Trophoblast cell (in vitro differentiated cells and primary cell): ENCODE data around the gene UGCG. TPM values are rescaled to one million over a fixed set of nuclear protein-coding genes. Genes with fewer than 3 reads are reported as not detected.
A peak's percentile ranks its signal among the peaks of the same experiment; 100 is the strongest.

Source experiments
- DNase-seq, 2 donors: peaks; one replicate each; pipeline ENCODE4 v3.0.0-alpha.2; 2016
- H2AFZ ChIP-seq: 2 replicates; pipeline ENCODE4 v1.6.1; 2013; ENCODE audit warnings: low read length, moderate library complexity, mild to moderate bottlenecking; ENCODE audit not compliant: insufficient read depth, poor library complexity
- H2AK5ac ChIP-seq: 2 replicates; pipeline ENCODE4 v1.6.1; 2013; ENCODE audit warnings: mild to moderate bottlenecking, low read length
- H2BK120ac ChIP-seq: 2 replicates; pipeline ENCODE4 v1.6.1; 2013; ENCODE audit warnings: low read length, mild to moderate bottlenecking, moderate library complexity; ENCODE audit not compliant: insufficient read depth, poor library complexity
- H2BK12ac ChIP-seq: 2 replicates; pipeline ENCODE4 v1.6.1; 2013; ENCODE audit warnings: mild to moderate bottlenecking, low read length, moderate library complexity
- H2BK5ac ChIP-seq: 2 replicates; pipeline ENCODE4 v1.6.1; 2013; ENCODE audit warnings: low read length, low read depth, moderate library complexity, mild to moderate bottlenecking; ENCODE audit not compliant: poor library complexity
- H3K14ac ChIP-seq: 2 replicates; pipeline ENCODE4 v1.6.1; 2013; ENCODE audit warnings: mild to moderate bottlenecking, low read length
- H3K18ac ChIP-seq: 2 replicates; pipeline ENCODE4 v1.6.1; 2013; ENCODE audit warnings: mild to moderate bottlenecking, low read length
- H3K23ac ChIP-seq: 2 replicates; pipeline ENCODE4 v1.6.1; 2013; ENCODE audit warnings: low read length
- H3K27ac ChIP-seq: 2 replicates; pipeline ENCODE4 v1.5.1; 2013; ENCODE audit warnings: low read depth, mild to moderate bottlenecking, inconsistent platforms, low read length, moderate library complexity
- H3K27me3 ChIP-seq: 2 replicates; pipeline ENCODE4 v1.6.1; 2013; ENCODE audit warnings: inconsistent platforms, mild to moderate bottlenecking, low read length, moderate library complexity; ENCODE audit not compliant: insufficient read depth
- H3K36me3 ChIP-seq, 2 experiments: 1 replicate in 1 of 2; 2 replicates in 1 of 2; pipeline ENCODE4 v1.6.1; 2013; ENCODE audit warnings: low read length in 2 of 2, mild to moderate bottlenecking in 2 of 2, moderate library complexity in 1 of 2; ENCODE audit not compliant: insufficient read depth in 2 of 2, control insufficient read depth in 1 of 2
- H3K4ac ChIP-seq: 2 replicates; pipeline ENCODE4 v1.6.1; 2013; ENCODE audit warnings: low read depth, mild to moderate bottlenecking, low read length, moderate library complexity
- H3K4me1 ChIP-seq, 2 experiments: 1 replicate in 1 of 2; 2 replicates in 1 of 2; pipeline ENCODE4 v1.6.1; 2013; ENCODE audit warnings: low read length in 2 of 2, mild to moderate bottlenecking in 2 of 2, moderate library complexity in 1 of 2; ENCODE audit not compliant: insufficient read depth in 2 of 2, control insufficient read depth in 1 of 2
- H3K4me2 ChIP-seq: 2 replicates; pipeline ENCODE4 v1.6.1; 2013; ENCODE audit warnings: inconsistent platforms, mild to moderate bottlenecking, low read length, moderate library complexity
- H3K4me3 ChIP-seq: 2 replicates; pipeline ENCODE4 v1.5.1; 2013; ENCODE audit warnings: mild to moderate bottlenecking, low read depth, low read length, inconsistent platforms
- H3K79me1 ChIP-seq: one replicate; pipeline ENCODE4 v1.6.1; 2013; ENCODE audit warnings: low read length
- H3K79me2 ChIP-seq: 2 replicates; pipeline ENCODE4 v1.6.1; 2013; ENCODE audit warnings: low read length, mild to moderate bottlenecking; ENCODE audit not compliant: control insufficient read depth, insufficient read depth, poor library complexity
- H3K9ac ChIP-seq: 2 replicates; pipeline ENCODE4 v1.6.1; 2013; ENCODE audit warnings: mild to moderate bottlenecking, low read length
- H3K9me3 ChIP-seq: 2 replicates; pipeline ENCODE4 v1.6.1; 2013; ENCODE audit warnings: low read depth, mild to moderate bottlenecking, control low read depth, inconsistent platforms, low read length; ENCODE audit not compliant: insufficient read depth
- H4K12ac ChIP-seq: 2 replicates; pipeline ENCODE4 v1.6.1; 2013; ENCODE audit warnings: low read depth, mild to moderate bottlenecking, low read length, moderate library complexity
- H4K8ac ChIP-seq: 2 replicates; pipeline ENCODE4 v1.6.1; 2013; ENCODE audit warnings: low read depth, mild to moderate bottlenecking, low read length, moderate library complexity
- H4K91ac ChIP-seq: one replicate; pipeline ENCODE4 v1.6.1; 2013; ENCODE audit warnings: low read depth, mild to moderate bottlenecking, low read length, moderate library complexity
- WGBS: extraction: QIAGEN DNeasy Blood & Tissue Kit; methylation state at CpG from one replicate; pipeline ENCODE4 v1.1.7; 2013; ENCODE audit warnings: missing lambda C conversion rate; ENCODE audit not compliant: insufficient read length, insufficient coverage; ENCODE audit errors: extremely low coverage; 5-methylcytosine and 5-hydroxymethylcytosine counted together
- polyA plus RNA-seq: library from polyadenylated mRNA; stranded (reverse); fragments of 200-250 nt; gene quantifications from 2 replicates; pipeline ENCODE4 v1.2.3, GENCODE V29; 2013

UGCG gene
- 14.9 and 15.5 TPM in 2 replicates for polyA plus RNA-seq

DNA sequence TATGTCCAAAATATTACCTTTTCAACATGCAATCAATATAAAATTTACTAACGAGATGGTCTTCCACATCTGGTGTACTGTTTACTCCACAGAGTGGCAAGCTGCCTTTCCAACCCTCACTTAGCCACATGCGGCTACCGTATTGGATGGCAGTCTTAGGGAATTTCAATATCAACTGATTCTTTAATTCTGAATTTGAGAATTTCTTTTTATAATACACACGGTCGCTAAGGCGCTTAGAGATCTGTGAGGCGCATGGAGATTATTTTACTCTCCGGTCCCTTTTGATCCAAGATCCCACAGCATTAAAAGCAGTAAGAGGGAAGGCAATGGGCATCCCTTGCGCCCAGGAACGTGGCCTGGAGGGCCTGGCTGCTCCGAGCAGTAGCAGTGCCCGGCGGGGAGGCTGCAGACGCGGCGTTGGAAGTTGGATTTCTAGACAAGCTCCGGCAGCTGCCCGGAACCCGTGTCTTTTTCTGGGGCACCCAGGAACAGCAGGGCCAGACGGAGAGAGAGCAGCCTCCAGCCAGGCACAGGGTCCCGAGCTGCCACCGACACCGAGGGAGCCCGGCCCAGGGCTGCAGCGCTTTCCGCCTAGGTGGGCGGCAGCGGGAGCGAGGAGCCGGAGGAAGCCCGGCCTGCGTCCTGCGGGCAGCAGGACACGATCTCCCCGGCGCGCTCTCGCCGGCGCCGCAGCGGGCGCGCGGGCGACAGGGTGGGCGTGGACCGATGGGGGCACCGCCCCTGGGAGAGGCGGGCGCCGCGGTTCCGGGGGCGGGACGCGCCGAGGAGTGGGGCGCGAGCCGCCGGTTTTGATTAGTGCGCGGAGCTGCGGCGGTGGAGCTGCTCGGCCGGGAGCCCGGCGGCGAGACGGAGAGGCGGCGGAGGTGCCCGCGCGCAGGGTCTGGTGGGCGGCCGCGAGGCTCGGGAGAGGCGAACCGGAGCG lies at the start of gene UGCG:
Gene UGCG (plus strand): TSS at position 819 of the 946 bp plus-strand sequence. CDS start 402 bp downstream, outside the sequence.
- H3K79me1 ChIP-seq: peaks cover 10% of the 10 kb centered on the region
- peak within 1 kb of the TSS; percentile 89 for H3K4ac ChIP-seq
- H2BK12ac ChIP-seq: peak within 1 kb of the TSS; percentile 51
- H2BK5ac ChIP-seq: peak within 1 kb of the TSS; percentile 88
- peaks cover 10% of the 10 kb centered on the region for H3K79me2 ChIP-seq
- peaks cover 0 to 2% of the 10 kb centered on the region in 2 experiments for H3K4me1 ChIP-seq
- H3K9ac ChIP-seq: peak within 1 kb of the TSS; percentile 77
- H3K27ac ChIP-seq: peak within 1 kb of the TSS; percentile 81
- peak within 1 kb of the TSS; percentile 74 for H4K12ac ChIP-seq
- peak; percentile 86 to 96 for DNase-seq
- H2AFZ ChIP-seq: peak within 1 kb of the TSS; percentile 91
- peak within 1 kb of the TSS; percentile 86 for H3K14ac ChIP-seq
- H2AK5ac ChIP-seq: no peak within 1 kb of the TSS
- no peaks in the 10 kb centered on the region for H3K36me3 ChIP-seq
- peak within 1 kb of the TSS; percentile 99 for H3K4me3 ChIP-seq
- peak within 1 kb of the TSS; percentile 92 for H3K18ac ChIP-seq
- WGBS: no CpG with 5 or more reads among the region's 84 CpGs
- peak within 1 kb of the TSS; percentile 91 for H4K91ac ChIP-seq
- no peaks in the 10 kb centered on the region for H3K27me3 ChIP-seq
- peak within 1 kb of the TSS; percentile 96 for H4K8ac ChIP-seq
- H3K9me3 ChIP-seq: no peaks in the 10 kb centered on the region
- peak within 1 kb of the TSS; percentile 93 for H3K4me2 ChIP-seq
- peak within 1 kb of the TSS; percentile 7 for H3K23ac ChIP-seq
- H2BK120ac ChIP-seq: peak within 1 kb of the TSS; percentile 95

DNA sequence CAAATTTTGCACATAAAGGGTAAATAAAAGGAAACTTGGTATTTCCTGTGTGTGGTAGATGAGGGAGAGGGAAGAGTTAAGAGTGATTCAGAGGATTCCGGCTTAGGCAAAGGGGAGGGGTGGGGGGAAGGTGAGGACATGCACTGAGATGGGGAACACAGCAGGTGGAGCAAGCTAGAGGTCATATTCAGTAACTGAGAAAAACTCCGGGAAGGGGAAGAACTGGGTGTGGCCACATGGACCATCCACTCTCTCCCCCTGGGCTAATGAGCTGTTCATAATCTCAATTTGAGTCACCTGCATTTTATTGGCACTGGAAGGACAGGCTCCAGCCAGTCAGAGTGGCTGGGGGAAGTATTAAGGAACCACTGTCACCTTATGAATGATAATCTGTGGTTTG lies 45.1 kb upstream of the UGCG start:
- H3K18ac ChIP-seq: no peak overlapping the region
- no peak overlapping the region for H3K14ac ChIP-seq
- H3K27ac ChIP-seq: no peak overlapping the region
- no peaks in the 10 kb centered on the region for H3K79me2 ChIP-seq
- H3K4me2 ChIP-seq: no peak overlapping the region
- no peak overlapping the region for H4K8ac ChIP-seq
- no peaks in the 10 kb centered on the region for H3K27me3 ChIP-seq
- H3K9me3 ChIP-seq: no peaks in the 10 kb centered on the region
- no peak overlapping the region for H4K12ac ChIP-seq
- no peaks in the 10 kb centered on the region for H3K4me1 ChIP-seq
- WGBS: no CpG with 5 or more reads among the region's 2 CpGs
- H2AFZ ChIP-seq: no peak overlapping the region
- no peaks in the 10 kb centered on the region for H3K36me3 ChIP-seq
- H2AK5ac ChIP-seq: no peak overlapping the region
- peak; percentile 88 to 94 for DNase-seq
- H3K79me1 ChIP-seq: no peaks in the 10 kb centered on the region
- no peak overlapping the region for H2BK120ac ChIP-seq
- H3K23ac ChIP-seq: no peak overlapping the region
- no peak overlapping the region for H3K4me3 ChIP-seq
- no peak overlapping the region for H3K4ac ChIP-seq
- no peak overlapping the region for H2BK12ac ChIP-seq
- no peak overlapping the region for H4K91ac ChIP-seq
- no peak overlapping the region for H3K9ac ChIP-seq
- no peak overlapping the region for H2BK5ac ChIP-seq

DNA sequence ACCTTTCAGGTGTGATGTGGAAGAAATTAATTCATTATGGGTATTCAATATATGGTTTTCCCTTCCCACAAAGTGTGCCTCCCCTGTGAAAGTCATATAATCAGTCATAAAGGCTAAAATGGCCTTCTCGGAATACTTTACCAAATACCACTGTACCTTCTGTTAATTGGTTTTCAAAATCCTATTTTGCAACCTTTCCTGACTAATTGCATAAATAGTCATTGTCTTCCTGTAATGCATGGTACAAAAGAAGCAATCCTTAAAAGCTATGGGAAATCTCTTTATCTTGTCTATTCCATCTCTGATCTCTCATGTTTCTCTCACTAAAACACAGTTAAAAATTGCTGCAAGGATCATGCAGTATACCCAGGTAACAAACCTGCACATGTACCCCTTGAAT lies 44.3 kb upstream of the UGCG start:
- Histone ChIP-seq H4K8ac (no peak overlapping the region), H3K14ac (no peak overlapping the region), H2BK5ac (no peak overlapping the region), H3K27ac (no peak overlapping the region), H2BK12ac (no peak overlapping the region), H3K36me3 (no peaks in the 10 kb centered on the region), H3K27me3 (no peaks in the 10 kb centered on the region), H3K9me3 (no peaks in the 10 kb centered on the region), H3K79me2 (no peaks in the 10 kb centered on the region), H3K4me3 (no peak overlapping the region), H3K4ac (no peak overlapping the region), H3K18ac (no peak overlapping the region), H2BK120ac (no peak overlapping the region), H3K23ac (no peak overlapping the region), H3K4me1 (no peaks in the 10 kb centered on the region), H2AK5ac (no peak overlapping the region), H3K4me2 (no peak overlapping the region), H3K9ac (no peak overlapping the region), H4K91ac (no peak overlapping the region), H4K12ac (no peak overlapping the region), H3K79me1 (no peaks in the 10 kb centered on the region), H2AFZ (no peak overlapping the region)
- DNase-seq: peak in 1 of 2 donors; percentile 96
- WGBS: no CpG with 5 or more reads among the region's 1 CpG

DNA sequence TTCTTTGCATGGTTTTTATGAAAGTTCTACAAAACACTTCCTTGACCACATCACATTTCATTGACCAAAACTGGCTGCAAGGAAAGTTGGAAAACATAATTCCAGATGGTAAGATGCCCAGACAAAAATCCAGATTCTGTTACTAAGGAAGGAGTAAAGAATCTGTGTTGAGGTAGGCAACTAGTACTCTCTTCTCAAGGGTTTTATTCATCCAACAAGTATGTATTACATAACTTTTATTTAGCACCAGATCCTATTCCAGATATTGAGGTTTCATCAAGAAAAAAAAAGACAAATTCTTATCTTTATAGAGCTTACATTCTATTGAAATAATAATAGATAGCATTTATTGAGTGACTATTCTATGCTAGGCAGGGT lies 43.2 kb upstream of the UGCG start:
- Histone ChIP-seq H3K9ac (no peak overlapping the region), H4K12ac (no peak overlapping the region), H3K18ac (no peak overlapping the region), H3K9me3 (no peaks in the 10 kb centered on the region), H2BK120ac (no peak overlapping the region), H3K4me2 (no peak overlapping the region), H3K79me2 (no peaks in the 10 kb centered on the region), H4K91ac (no peak overlapping the region), H2BK12ac (no peak overlapping the region), H3K14ac (no peak overlapping the region), H3K27me3 (no peaks in the 10 kb centered on the region), H3K4me3 (no peak overlapping the region), H2AK5ac (no peak overlapping the region), H3K27ac (no peak overlapping the region), H3K23ac (no peak overlapping the region), H3K36me3 (no peaks in the 10 kb centered on the region), H2BK5ac (no peak overlapping the region), H3K79me1 (no peaks in the 10 kb centered on the region), H3K4me1 (no peaks in the 10 kb centered on the region), H4K8ac (no peak overlapping the region), H3K4ac (no peak overlapping the region), H2AFZ (no peak overlapping the region)
- DNase-seq: no peak
